GM19324 (cell line): Measurements from ENCODE around the gene ANGPT4.

Experiments
- ATAC-seq: cut with Tn5 transposase; IDR thresholded peaks from one replicate; pipeline ENCODE4 v1.9.1; 2021; ENCODE audit warnings: mild to moderate bottlenecking, moderate library complexity; ENCODE audit not compliant: unreplicated experiment, low FRiP score

The ANGPT4 gene

GRCh38 chr20:944148-944547 is 28.0 kb upstream of the ANGPT4 start:
- no peak for ATAC-seq

GRCh38 chr20:942611-943010 is 26.5 kb upstream of the ANGPT4 start:
- ATAC-seq, result no peak

- no peak for ATAC-seq
Observed at GRCh38 chr20:940926-941325, 24.8 kb upstream of the ANGPT4 start.

GRCh38 chr20:939606-940005 is 23.5 kb upstream of the ANGPT4 start:
- ATAC-seq, result no peak

GRCh38 chr20:934186-934840 is 18.2 kb upstream of the ANGPT4 start:
- no peak for ATAC-seq

- ATAC-seq, result no peak
Observed at GRCh38 chr20:933029-933428, 16.9 kb upstream of the ANGPT4 start.

- no peak for ATAC-seq
Observed at GRCh38 chr20:931401-931800, 15.3 kb upstream of the ANGPT4 start.

GRCh38 chr20:926670-927069 is 10.5 kb upstream of the ANGPT4 start:
- no peak for ATAC-seq

GRCh38 chr20:925516-925915 is 9.4 kb upstream of the ANGPT4 start:
- no peak for ATAC-seq

GRCh38 chr20:924639-925038 is 8.5 kb upstream of the ANGPT4 start:
- ATAC-seq, result no peak

GRCh38 chr20:922781-923180 is 6.6 kb upstream of the ANGPT4 start:
- ATAC-seq, result no peak

- ATAC-seq, result no peak
Observed at GRCh38 chr20:921068-921467, 4.9 kb upstream of the ANGPT4 start.

- ATAC-seq, result no peak
Observed at GRCh38 chr20:920311-920710, 4.2 kb upstream of the ANGPT4 start.

GRCh38 chr20:919491-919916 is 3.4 kb upstream of the ANGPT4 start:
- no peak for ATAC-seq

- no peak for ATAC-seq
Observed at GRCh38 chr20:917416-917815, 1.3 kb upstream of the ANGPT4 start.

- no peak for ATAC-seq
Observed at GRCh38 chr20:916825-917224, 691 bp upstream of the ANGPT4 start.

GRCh38 chr20:914727-915498 is 1.2 kb downstream of the ANGPT4 start:
- no peak for ATAC-seq

GRCh38 chr20:913306-913849 is 2.8 kb downstream of the ANGPT4 start:
- ATAC-seq, result no peak

GRCh38 chr20:911882-912600 is 4.1 kb downstream of the ANGPT4 start:
- ATAC-seq, result no peak

- no peak for ATAC-seq
Observed at GRCh38 chr20:910870-911770, 5.0 kb downstream of the ANGPT4 start.
